Measurements from ENCODE around the gene TNNC2.

The TNNC2 gene

GRCh38 chr20:45828589-45828988, 1.5 kb upstream of the TNNC2 start:
- no peaks in the 10 kb centered on the region for H3K36me3 ChIP-seq (ENCODE audit: insufficient read depth, low read length)
- H3K4me2 ChIP-seq (ENCODE audit: low read length) = no peak overlapping the region
- H3K27ac ChIP-seq (ENCODE audit: low read depth, low read length, poor library complexity, severe bottlenecking) = no peak overlapping the region
- H3K9me2 ChIP-seq (ENCODE audit: low read depth, low read length) = no peaks in the 10 kb centered on the region
- H3K9me3 ChIP-seq (ENCODE audit: low read length) = no peaks in the 10 kb centered on the region
- no peak overlapping the region for H3K9ac ChIP-seq (ENCODE audit: low read length)
- no peaks in the 10 kb centered on the region for H3F3A ChIP-seq (ENCODE audit: insufficient read depth, low read length)
- H3K79me2 ChIP-seq (ENCODE audit: insufficient read depth, low read length) = no peaks in the 10 kb centered on the region
- no peaks in the 10 kb centered on the region for H3K27me3 ChIP-seq (ENCODE audit: insufficient read depth, low read length)
- peaks cover 4% of the 10 kb centered on the region for H3K4me1 ChIP-seq (ENCODE audit: insufficient read depth, low read length, severe bottlenecking)
- TF ChIP-seq, protein P1, sequence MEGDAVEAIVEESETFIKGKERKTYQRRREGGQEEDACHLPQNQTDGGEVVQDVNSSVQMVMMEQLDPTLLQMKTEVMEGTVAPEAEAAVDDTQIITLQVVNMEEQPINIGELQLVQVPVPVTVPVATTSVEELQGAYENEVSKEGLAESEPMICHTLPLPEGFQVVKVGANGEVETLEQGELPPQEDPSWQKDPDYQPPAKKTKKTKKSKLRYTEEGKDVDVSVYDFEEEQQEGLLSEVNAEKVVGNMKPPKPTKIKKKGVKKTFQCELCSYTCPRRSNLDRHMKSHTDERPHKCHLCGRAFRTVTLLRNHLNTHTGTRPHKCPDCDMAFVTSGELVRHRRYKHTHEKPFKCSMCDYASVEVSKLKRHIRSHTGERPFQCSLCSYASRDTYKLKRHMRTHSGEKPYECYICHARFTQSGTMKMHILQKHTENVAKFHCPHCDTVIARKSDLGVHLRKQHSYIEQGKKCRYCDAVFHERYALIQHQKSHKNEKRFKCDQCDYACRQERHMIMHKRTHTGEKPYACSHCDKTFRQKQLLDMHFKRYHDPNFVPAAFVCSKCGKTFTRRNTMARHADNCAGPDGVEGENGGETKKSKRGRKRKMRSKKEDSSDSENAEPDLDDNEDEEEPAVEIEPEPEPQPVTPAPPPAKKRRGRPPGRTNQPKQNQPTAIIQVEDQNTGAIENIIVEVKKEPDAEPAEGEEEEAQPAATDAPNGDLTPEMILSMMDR (IDR thresholded peaks at IDR 0.05; ENCODE audit: low read length) = no peak
- TF ChIP-seq EZH2 (IDR thresholded peaks at IDR 0.05; ENCODE audit: borderline replicate concordance, low read length) = no peak
- no peak overlapping the region for H2AFZ ChIP-seq (ENCODE audit: low read length)
- no peaks in the 10 kb centered on the region for H4K20me1 ChIP-seq (ENCODE audit: insufficient read depth, low read length)
- H3K4me3 ChIP-seq (ENCODE audit: low read depth, low read length, poor library complexity, severe bottlenecking) = no peak overlapping the region

- no peak overlapping the region for H3K4me3 ChIP-seq (ENCODE audit: low read depth, low read length, poor library complexity, severe bottlenecking)
- no peaks in the 10 kb centered on the region for H3K9me2 ChIP-seq (ENCODE audit: low read depth, low read length)
- H3K36me3 ChIP-seq (ENCODE audit: insufficient read depth, low read length) = no peaks in the 10 kb centered on the region
- no peaks in the 10 kb centered on the region for H3K9me3 ChIP-seq (ENCODE audit: low read length)
- no peak overlapping the region for H3K4me2 ChIP-seq (ENCODE audit: low read length)
- H3K27me3 ChIP-seq (ENCODE audit: insufficient read depth, low read length) = no peaks in the 10 kb centered on the region
- H3K79me2 ChIP-seq (ENCODE audit: insufficient read depth, low read length) = no peaks in the 10 kb centered on the region
- TF ChIP-seq, protein P1 (IDR thresholded peaks at IDR 0.05; ENCODE audit: low read length) = no peak
- no peak for TF ChIP-seq EZH2 (IDR thresholded peaks at IDR 0.05; ENCODE audit: borderline replicate concordance, low read length)
- H3K27ac ChIP-seq (ENCODE audit: low read depth, low read length, poor library complexity, severe bottlenecking) = no peak overlapping the region
- no peak overlapping the region for H3K9ac ChIP-seq (ENCODE audit: low read length)
- H2AFZ ChIP-seq (ENCODE audit: low read length) = no peak overlapping the region
- no peaks in the 10 kb centered on the region for H4K20me1 ChIP-seq (ENCODE audit: insufficient read depth, low read length)
- H3K4me1 ChIP-seq (ENCODE audit: insufficient read depth, low read length, severe bottlenecking) = no peaks in the 10 kb centered on the region
- no peaks in the 10 kb centered on the region for H3F3A ChIP-seq (ENCODE audit: insufficient read depth, low read length)
Measured at GRCh38 chr20:45827712-45828111, 600 bp upstream of the TNNC2 start.

DNA sequence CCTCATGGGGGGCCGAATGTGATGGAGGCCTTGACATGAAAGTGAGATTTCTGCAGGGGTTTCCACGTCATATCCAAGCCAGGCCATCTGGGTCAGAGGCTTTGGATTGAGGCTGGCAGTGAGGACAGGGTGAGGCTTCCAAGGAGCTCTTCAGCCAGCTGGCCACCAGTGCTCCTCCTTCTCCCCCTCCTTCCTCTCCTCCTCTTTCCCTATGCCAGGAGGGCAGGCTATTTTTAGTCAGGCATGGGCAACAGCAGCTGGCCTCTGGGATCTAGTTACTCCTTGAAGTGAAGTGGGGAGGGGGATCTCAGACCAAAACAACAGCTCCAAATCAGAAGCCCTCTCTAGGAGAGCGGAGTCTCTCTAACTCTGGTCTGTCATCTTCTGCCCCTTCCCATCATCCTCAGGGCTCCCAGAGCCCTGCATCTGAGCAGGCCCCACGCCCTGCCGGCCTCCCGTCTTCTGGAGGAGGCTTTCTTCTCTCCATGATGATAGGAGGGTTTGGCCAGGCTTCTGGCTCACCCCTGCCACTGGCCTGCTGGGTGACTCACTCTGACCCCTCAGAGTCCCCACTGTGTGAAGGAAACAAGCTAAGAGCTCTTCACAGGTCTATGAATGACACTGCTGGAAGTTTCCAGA, 612 bp downstream of the TNNC2 start:
- Histone ChIP-seq H3K4me2 (ENCODE audit: low read length) (no peak overlapping the region), H3K79me2 (ENCODE audit: insufficient read depth, low read length) (no peaks in the 10 kb centered on the region), H3K9me2 (ENCODE audit: low read depth, low read length) (no peaks in the 10 kb centered on the region), H3K9me3 (ENCODE audit: low read length) (no peaks in the 10 kb centered on the region), H4K20me1 (ENCODE audit: insufficient read depth, low read length) (no peaks in the 10 kb centered on the region), H3K4me3 (ENCODE audit: low read depth, low read length, poor library complexity, severe bottlenecking) (no peak overlapping the region), H3K27ac (ENCODE audit: low read depth, low read length, poor library complexity, severe bottlenecking) (no peak overlapping the region), H2AFZ (ENCODE audit: low read length) (no peak overlapping the region), H3K9ac (ENCODE audit: low read length) (no peak overlapping the region), H3K27me3 (ENCODE audit: insufficient read depth, low read length) (no peaks in the 10 kb centered on the region), H3K4me1 (ENCODE audit: insufficient read depth, low read length, severe bottlenecking) (no peaks in the 10 kb centered on the region), H3F3A (ENCODE audit: insufficient read depth, low read length) (no peaks in the 10 kb centered on the region), H3K36me3 (ENCODE audit: insufficient read depth, low read length) (no peaks in the 10 kb centered on the region)
- TF ChIP-seq EZH2 (IDR thresholded peaks at IDR 0.05; ENCODE audit: borderline replicate concordance, low read length) = no peak
- TF ChIP-seq, protein P1 (IDR thresholded peaks at IDR 0.05; ENCODE audit: low read length) = no peak
